ENCODE measurements around the gene KRT85.
"Not testable (repeated sequence)": the region's sequence is repeated elsewhere in the genome, so short reads cannot be mapped to it uniquely, and the experiment has no call there.

KRT85 gene

GRCh38 chr12:52321418-52321817, 45.9 kb downstream of the KRT85 start:
- FAIRE-seq: no peak

DNA sequence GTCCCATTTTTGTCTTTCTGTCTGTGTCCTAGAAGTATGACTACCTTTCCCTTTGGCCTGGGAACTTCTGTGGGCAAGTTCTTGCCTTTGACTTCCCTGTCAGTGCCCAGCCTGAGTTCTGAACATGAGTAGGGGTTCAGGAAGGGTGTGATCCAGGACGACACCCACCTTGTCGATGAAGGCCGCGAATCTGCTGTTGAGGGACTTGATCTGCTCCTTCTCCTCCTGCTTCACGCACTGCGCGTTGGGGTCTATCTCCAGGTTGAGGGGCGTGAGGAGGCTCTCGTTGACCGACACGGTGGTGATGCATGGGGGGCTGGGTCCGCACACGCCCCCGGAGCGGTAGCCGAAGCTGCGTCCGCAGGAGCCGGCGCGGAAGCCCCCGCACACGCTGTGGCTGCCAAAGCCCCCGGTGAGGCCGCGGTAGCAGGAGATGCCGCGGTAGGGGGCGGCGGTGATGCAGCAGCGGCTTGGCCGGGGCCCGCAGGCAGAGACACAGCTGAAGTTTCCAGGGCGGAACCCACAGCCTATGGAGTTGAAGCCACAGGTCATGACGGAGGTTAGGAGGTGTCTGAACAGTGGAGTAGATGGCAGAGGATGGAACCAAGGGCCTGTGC, 46.4 kb downstream of the KRT85 start, which contains the start of gene KRT83:
Gene KRT83 (minus strand): TSS at position 615 of the 617 bp plus-strand sequence. CDS start 63 bp downstream, at position 552.
- FAIRE-seq: no peak

- no peak for FAIRE-seq
Measured at GRCh38 chr12:52319097-52319496, 48.2 kb downstream of the KRT85 start.

DNA sequence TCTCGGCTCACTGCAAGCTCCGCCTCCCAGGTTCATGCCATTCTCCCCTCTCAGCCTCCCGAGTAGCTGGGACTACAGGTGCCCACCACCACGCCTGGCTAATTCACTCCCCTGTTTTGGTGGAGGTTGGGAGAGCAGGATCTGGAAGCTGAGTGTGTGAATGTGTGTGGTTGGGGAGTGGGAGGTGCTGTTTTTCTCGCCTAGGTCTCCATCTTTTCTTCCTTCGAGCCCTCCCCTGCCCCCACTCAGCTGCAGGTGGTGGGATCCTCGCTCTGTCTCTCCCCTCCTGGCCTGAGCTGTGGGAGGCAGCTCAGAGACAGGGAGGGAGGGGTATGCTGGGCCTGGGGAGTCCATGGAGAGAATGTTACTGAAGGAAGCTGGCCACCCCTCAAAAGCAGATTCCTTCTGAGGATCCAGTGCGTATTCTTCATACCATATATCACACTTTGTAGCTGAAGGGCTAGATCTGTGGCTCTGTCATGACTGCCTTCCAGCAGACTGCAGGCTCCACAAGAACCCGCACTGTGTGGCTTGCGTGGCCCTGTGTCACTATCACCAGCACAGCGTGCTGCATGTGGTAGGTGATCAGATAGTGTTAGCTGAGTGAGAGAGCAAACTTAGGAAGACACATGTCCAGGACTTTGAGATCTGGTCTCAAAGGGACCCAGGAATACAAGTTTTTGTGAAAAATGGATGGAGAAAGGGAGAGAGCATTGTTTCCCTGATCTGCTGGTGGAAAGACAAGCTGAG, 48.9 kb downstream of the KRT85 start:
- no peak for FAIRE-seq

GRCh38 chr12:52317468-52318052, 49.7 kb downstream of the KRT85 start:
- no peak for FAIRE-seq

DNA sequence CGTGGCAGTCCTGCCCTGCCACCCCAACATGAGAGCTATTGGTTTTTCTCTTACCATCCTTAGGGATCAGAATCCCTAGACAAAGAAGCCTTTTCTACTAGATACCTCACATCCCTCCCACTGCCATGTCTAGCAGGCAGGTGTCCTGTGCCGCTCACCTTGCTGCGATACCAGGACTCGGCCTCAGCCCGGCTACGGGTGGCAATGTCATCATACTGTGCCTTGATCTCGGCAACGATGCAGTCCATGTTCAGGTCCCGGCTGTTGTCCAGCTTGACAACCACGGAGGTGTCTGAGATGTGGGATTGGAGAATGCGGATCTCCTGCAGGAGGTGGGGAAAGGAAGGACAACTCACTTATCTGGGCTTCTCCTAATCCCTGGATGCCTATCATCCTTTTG, 50.6 kb downstream of the KRT85 start:
- no peak for FAIRE-seq

DNA sequence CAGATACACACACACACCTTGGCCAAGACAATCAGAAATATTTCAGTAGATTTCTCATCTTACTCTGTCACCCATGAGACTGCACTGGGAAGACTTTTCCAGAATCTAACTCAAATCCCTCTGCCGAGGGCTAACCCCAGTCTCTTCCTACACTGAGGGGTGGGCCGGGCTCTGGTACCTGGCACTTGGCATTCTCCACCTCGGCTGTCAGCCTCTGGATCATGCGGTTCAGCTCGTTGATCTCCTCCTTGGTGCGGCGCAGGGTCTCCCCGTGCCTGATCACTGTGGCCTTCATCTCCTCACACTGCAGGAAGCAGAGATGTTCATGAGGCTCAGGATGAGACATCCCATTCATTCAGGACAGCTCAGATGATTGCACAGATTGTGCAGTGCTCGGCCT, 51.0 kb downstream of the KRT85 start:
- FAIRE-seq: no peak

DNA sequence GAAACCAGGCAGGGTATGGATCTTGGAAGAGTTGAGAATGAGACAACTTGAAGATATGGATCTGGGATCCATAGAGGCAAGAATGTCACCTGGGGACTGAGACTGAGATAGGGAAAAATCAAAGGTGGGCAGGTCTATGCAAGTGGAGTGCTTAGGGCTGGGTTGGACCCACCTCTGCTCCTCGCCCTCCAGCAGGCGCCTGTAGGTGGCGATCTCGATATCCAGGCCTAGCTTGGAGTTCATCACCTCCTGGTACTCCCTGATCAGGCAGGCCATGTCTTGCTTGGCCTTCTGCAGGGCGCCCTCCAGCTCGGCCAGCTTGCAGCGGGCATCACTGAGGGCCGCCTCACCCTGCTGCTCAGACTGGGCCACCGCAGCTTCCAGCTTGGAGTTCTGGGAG, 51.6 kb downstream of the KRT85 start:
- FAIRE-seq: not testable (repeated sequence)

DNA sequence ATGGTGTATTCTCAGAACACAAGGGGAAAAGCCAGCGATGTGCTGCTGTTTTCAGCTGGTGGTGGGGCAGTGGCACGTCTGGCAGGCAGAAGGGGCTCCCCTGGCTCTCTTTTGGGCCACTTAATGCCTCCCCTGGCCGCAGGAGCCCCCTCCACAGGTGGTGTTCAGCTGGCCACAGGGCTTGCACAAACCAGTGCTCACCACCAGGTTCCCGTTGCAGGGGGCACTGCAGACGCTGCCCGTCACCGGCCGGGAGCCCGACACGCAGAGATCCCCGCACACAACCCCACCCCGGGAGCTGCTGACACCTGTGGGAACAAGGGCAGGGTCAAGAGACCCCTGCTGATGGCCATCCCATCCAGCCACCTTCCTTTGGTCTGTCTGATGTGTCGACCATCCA, 52.8 kb downstream of the KRT85 start:
- FAIRE-seq: no peak

- no peak for FAIRE-seq
Measured at GRCh38 chr12:52313926-52314325, 53.4 kb downstream of the KRT85 start.

DNA sequence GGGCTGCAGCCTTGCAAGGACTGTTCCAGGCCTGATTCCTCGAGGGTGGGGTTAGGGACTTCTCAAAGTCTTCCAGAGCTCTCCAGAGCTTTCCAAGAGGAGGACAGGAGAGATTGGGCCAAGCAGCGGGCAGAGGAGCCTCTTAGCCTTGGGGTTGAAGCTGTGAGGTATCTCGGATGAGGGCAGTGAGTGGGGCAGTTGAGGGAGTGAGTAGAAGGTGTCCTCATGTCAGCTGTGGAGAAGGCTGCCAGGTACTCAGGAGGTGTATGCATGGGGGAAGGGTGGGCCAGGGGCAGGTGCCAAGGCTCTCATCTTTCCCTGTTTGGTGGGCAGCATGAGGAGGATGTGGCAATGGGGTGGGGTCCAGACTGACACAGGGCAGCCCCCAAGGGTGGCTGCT, 53.8 kb downstream of the KRT85 start:
- no peak for FAIRE-seq

DNA sequence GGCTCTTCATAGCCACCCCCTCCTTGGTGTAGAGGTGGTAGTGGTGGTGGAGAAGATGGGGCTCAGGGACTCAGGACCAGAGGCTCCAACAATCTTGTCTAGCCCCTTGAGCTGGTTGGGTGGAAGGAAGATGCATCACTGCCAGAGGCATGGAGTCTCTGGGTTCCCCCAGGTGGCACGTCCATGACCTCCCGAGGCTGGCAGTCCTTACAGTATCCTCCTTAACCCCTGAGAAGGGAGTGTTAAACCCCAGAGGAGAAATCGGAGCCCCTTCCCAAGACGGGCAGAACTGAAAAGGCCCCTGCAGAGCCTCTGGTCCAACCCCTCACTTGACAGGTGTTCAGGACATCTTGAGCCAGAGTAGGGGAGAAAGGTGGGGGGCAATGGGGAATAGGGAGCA, 55.2 kb downstream of the KRT85 start:
- no peak for FAIRE-seq

DNA sequence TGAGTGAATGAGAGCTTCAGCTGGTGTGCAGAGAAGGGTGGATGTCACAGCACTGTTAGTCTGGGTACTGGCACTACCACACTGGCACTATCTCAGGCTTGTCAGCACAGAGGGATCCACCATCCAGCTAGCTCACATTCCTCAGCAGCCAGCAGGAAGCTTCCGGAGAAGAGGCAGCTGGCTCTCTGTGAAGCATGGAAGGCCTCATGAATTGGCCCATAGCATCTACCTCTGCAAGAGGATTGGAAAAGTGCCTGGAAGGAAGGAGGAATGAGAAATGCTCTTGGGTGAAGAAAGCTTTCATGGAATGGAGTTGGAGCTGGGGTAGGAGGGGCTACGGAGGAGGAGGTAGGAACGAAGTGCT, 56.0 kb downstream of the KRT85 start:
- no peak for FAIRE-seq

GRCh38 chr12:52310622-52311284, 56.5 kb downstream of the KRT85 start:
- no peak for FAIRE-seq
